Activated CD8-positive, alpha-beta memory T cell treated with anti-CD3 and anti-CD28 coated beads for 1 hour (primary cell): ENCODE results near the gene PSD2.

ENCODE experiments used
- DNase-seq, 2 donors: peaks; one replicate each; pipeline ENCODE4 v3.0.0-alpha.2; 2020; ENCODE audit warnings: low read depth in 1 of 2; ENCODE audit errors: extremely low read depth in 1 of 2

The PSD2 gene

GRCh38 chr5:139795074-139796001 lies at the start of gene PSD2:
Gene PSD2, plus strand, starts transcription at chr5:139795808. Its CDS starts 13,633 bp downstream, at chr5:139809441.
- DNase-seq, result no peak

DNA sequence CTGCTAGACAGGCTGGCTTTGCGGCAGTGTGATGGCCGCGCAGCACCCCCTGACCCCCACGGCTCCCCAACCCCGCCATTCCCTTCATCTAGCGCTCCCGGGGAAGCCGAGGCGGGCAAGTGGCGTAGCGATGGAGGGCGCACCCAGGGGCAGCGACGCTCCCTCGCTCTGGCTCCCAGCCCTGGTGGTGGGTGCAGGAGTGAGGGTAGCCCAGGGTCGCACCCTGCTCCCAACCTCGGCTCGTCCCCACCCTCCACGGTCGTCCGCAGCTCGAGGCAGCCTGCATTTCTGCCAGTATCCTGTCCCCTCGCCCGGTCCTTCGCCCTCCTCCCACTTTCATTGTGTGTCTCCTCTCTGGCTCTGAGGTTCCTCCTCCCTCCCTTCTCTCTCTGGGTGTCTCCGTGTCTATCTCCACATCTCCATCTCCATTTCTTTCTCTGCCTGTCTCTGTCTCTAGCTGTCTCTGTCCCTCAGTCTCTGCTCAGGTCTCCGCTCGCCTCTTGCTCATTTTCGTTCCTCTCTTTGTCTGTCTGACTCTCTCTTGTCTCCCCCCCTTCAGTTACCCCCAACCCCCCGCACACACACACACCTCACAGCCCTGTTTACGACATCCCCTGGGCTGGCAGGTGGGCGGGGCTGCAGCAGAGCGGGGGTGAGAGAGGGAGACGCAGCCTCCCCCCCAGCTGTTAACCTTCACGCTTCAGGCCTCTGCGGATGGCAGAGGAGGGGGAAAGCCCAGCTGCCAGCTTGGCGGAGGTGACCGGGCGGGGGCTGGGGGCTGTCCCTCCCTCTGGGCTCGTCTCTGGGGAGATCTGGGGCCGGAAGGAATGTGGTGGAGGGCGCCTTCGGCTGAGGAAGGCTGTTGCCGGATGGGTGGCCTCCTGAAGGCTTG lies 48.7 kb upstream of the PSD2 start:
- peak; percentile 49 to 60 for DNase-seq

DNA sequence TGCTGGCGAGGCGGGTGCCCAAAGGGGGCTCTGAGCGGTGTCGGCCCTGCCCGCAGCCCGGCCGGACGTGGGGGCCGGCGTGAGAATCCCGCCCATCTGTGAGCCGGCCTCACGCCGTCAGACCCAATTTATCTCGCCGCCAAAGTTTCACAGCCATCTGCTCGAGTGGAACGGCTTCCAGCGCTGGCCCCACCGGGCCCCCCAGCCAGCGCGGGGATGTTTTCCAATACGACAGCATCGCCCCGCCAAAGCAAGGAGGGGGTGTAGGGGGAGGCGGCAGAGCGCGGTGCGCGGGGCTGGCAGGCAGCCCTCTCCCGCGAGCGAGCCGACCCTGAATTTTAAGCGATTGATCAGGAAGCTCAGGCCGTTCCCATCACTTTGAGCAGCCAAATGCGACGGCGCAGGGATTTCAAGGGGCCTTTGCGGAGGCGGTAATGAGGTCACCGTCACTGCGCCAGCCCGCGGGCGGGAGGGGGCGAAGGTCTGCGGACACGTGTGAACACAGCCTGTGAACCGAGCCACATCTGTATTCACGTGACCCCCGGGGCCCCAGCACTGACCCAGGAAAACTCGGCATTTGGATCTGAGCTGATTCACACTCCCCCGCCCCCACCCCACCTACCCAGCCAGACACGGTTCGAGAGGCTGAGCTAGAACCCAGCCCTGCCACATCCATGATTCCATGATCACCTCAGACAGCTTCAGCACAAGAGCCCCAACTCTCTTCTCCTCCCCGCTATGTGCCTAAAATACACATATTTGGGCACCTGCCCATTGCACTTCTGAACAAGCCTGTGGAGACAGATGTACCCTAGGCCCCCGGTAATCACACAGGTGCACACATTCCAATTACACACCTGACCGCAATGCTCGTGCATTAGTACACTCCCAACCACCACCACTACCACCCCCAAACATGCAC lies 47.8 kb upstream of the PSD2 start:
- peak in 1 of 2 donors; percentile 33 for DNase-seq

GRCh38 chr5:139748505-139748826 lies 47.1 kb upstream of the PSD2 start:
- no peak for DNase-seq

GRCh38 chr5:139749242-139749641 lies 46.4 kb upstream of the PSD2 start:
- no peak for DNase-seq

DNA sequence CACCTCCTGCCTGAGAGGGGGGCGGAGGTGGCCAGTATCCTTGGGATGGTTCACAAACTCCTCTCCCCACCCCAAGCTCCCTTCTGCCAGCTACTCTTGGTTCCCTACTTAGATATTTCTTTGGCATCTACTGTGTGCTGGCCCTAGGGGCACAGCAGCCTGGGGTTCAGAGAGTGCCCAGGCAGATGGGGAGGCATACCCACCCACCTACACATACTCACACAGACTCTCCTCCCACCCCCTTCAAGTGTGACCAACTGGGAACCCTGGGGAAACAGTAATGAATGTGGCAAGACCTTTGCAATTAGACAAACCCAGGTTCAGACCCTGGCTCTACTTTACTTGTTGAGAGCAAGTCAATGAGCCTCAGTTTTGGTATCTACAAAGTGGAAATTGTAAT lies 44.4 kb upstream of the PSD2 start:
- DNase-seq, result no peak

DNA sequence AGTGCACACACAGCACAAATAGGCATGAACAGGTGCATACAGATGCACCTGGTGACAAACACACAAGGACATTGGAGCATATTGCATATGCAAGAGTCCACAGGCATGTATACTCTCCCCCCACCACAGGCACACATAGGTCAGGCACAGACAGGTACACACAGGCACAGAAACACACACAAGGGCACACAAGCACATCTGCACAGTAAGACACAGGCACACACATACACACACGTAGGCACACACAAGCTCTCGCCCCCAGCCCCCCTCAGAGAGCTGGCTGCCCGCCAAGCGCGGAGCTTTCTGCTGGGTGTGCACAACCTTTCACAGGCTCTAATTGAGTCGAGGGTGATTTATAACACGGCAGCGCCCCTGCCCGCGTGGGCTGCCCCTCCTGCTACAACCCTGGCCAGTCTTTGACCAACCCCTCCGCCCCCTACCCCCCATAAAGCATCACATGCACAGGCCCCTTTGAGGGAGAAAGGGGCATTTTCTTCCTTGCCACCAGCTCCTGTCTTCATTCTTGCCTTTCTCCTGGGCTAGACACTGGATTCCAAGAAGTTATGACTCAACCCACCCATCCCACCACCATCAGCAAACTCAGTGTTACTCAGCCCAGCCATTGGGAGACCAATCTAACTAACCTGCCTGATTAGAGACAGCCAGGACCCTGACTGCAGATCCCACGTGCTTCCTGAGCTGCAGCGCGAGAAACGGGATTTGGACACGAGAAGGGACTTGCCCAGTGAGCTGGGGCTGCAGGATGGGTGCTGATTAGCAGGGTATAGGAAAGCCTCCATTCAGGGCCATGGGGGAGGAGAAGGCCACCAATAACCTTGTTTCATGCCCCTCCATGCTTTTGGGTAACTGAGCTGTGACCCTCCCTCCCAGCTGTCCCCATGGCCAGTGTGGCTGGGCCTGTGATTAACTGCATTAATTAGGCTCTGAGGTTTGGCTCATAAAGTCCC lies 42.8 kb upstream of the PSD2 start:
- no peak for DNase-seq

DNA sequence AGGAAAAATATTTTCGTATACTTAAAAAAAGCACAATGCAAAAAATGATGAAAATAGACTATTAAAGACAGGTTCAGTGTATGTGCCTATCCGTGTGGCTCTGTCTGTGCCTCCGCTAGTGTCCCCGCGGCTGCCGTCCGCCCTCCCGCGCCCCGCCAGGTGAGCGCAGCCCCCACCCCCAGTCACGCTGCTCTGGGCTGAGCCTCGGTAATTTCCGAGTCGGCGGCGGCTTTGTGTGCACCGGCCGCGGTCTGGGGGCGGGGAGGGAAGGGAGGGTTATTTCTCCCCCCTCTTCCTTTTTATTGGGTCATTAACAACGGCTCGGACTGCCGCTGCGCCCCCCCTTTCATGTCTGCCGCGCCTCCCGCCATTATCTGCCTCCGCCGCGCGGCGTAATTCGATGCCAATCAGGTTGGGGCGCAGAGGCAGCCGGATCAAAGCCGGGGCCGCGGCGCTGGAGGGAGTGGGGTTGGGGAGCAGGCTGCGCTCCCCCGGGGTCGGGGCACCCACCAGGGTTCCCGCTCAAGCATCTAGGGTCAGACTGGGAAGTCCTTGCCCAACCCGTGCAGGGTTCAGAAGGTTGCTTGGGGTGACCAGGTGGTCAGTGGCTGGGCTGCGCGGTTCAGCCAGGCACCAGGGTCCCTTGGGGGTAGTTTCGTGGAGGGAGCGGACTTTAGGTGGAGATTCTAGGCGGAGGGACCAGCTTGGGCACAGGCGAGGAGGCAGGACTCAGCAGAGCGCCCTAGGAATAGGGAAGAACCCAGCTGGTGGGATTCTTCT lies 39.5 kb upstream of the PSD2 start:
- DNase-seq, result no peak

DNA sequence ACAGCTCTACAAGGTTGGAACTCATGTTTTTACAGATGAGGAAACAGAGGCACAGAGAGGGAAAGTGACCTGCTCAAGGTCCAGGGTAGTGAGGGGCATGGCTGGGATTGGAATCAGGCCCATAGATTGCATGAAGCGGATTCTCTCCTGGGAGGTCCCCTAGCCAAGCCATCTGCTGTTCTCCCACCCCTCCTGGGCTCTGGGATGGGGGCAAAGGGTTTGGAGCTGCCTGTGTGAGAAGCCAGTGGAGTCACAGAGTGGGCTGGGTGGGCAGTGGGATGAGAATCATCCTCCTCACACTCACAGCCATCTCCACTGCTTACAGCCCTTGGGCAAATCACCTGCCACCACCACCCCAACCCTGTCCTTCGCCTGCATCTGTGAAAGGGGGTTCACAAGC lies 38.6 kb upstream of the PSD2 start:
- DNase-seq, result no peak

DNA sequence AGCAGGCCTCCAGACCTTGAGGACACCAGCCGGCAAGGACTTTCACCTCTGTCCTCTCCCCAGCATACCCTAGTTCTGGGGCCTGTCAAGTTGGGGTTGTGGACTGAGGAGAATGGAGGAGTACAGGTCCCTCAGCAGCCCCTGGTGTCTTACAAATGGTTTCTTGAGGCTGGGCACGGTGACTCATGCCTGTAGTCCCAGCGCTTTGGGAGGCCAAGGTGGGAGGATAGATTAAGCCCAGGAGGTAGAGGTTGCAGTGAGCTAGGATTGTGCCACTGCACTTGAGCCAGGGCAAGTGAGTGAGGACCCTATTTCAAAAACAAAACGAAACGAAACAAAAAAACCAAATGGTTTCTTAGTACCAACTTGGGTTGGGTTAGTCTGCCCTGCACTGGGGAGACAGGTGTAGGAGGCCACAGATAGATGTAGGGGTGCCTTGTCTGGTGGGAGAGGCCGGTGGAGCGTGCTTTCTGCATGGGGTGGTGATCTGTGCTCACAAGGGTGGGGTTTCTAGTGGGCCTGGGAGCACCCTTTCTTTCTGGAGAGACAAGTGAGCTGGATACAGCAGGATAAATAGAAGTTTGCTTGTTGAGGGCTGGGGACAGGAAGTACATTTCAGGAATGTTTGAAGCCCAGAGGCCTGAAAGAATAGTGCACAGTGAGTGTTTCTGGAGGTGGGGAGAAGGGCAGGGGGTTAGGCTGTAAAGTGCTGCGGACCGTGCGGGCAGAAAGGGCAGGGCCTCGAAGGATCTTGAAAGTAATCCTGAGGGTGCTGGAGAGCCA lies 37.7 kb upstream of the PSD2 start:
- no peak for DNase-seq

GRCh38 chr5:139758510-139759075 lies 37.0 kb upstream of the PSD2 start:
- DNase-seq, result no peak

- no peak for DNase-seq
Observed at GRCh38 chr5:139759219-139759721, 36.3 kb upstream of the PSD2 start.

GRCh38 chr5:139760066-139761056 lies 35.2 kb upstream of the PSD2 start:
- DNase-seq, result no peak

DNA sequence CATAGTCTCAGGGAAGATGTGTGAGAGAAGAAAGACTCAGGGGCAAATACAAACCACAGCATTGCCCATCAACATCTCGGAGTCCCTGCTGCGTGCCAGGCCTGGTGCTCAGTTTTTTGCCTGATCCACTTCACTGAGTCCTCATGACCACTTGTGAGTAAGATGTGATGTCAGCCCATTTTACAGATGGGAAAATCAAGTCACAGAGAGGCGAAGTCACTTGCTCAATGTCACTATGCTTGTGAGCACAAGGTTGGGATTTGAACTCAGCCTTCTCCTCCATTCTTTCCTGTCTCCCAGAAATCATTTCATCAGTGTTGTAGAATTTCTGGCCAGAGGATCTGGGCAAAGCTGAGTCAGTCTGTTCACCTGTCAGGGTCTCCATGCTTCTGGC lies 34.6 kb upstream of the PSD2 start:
- DNase-seq, result no peak

GRCh38 chr5:139761501-139761900 lies 34.1 kb upstream of the PSD2 start:
- no peak for DNase-seq

- DNase-seq, result no peak
Observed at GRCh38 chr5:139762615-139763170, 32.9 kb upstream of the PSD2 start.
